Endothelial cell (in vitro differentiated cells): ENCODE data around the gene DAAM1. TPM values are rescaled to one million over a fixed set of nuclear protein-coding genes. Genes with fewer than 3 reads are reported as not detected.

Source experiments
- DNase-seq: peaks from one replicate; pipeline ENCODE4 v3.0.0; 2021; ENCODE audit warnings: low spot score
- H3K27ac Mint-ChIP-seq: one replicate; pipeline ENCODE4 v1.8.0; 2021; ENCODE audit warnings: mixed read lengths, inconsistent platforms; ENCODE audit not compliant: unreplicated experiment
- H3K27me3 Mint-ChIP-seq: one replicate; pipeline ENCODE4 v1.8.0; 2021; ENCODE audit warnings: mild to moderate bottlenecking, moderate library complexity, mixed read lengths, inconsistent platforms; ENCODE audit not compliant: unreplicated experiment
- H3K36me3 Mint-ChIP-seq: one replicate; pipeline ENCODE4 v1.8.0; 2021; ENCODE audit warnings: mild to moderate bottlenecking, low read depth, mixed read lengths, inconsistent platforms; ENCODE audit not compliant: unreplicated experiment
- H3K4me1 Mint-ChIP-seq: one replicate; pipeline ENCODE4 v1.8.0; 2021; ENCODE audit warnings: mild to moderate bottlenecking, mixed read lengths, inconsistent platforms; ENCODE audit not compliant: unreplicated experiment
- H3K4me3 Mint-ChIP-seq: one replicate; pipeline ENCODE4 v1.8.0; 2021; ENCODE audit warnings: mild to moderate bottlenecking, mixed read lengths, inconsistent platforms; ENCODE audit not compliant: unreplicated experiment
- H3K9me3 Mint-ChIP-seq: one replicate; pipeline ENCODE4 v1.8.0; 2021; ENCODE audit warnings: mixed read lengths, inconsistent platforms; ENCODE audit not compliant: unreplicated experiment
- CTCF ChIP-seq: fragments of 200-600 bp; sonication (generic); IDR thresholded peaks from one replicate; pipeline ENCODE4 v1.5.0; 2021; ENCODE audit warnings: antibody characterized with exemption; ENCODE audit not compliant: unreplicated experiment
- total RNA-seq: library from RNA; stranded (reverse); fragmentation: NEBNext Ultra II Directional; extraction: Animal tissue kit (Norgen Biotek cat#: 25700); gene quantifications from one replicate; pipeline ENCODE4 v1.2.1, GENCODE V29; 2021; ENCODE audit not compliant: unreplicated experiment

Gene DAAM1
- total RNA-seq, 1 donor from 2014 or later: 103 TPM

GRCh38 chr14:59262717-59263454 lies 74.4 kb downstream of the DAAM1 start:
- H3K27me3 Mint-ChIP-seq: peaks cover 4% of the 10 kb centered on the region
- H3K4me1 Mint-ChIP-seq: peaks cover 26% of the 10 kb centered on the region
- H3K9me3 Mint-ChIP-seq: no peaks in the 10 kb centered on the region
- H3K27ac Mint-ChIP-seq: peak overlapping the region; percentile 86
- H3K36me3 Mint-ChIP-seq: peaks cover 31% of the 10 kb centered on the region
- no peak overlapping the region for H3K4me3 Mint-ChIP-seq
- peak; percentile 62 for TF ChIP-seq CTCF
- peak; percentile 12 for DNase-seq

- H3K36me3 Mint-ChIP-seq: peaks cover 39% of the 10 kb centered on the region
- peaks cover 14% of the 10 kb centered on the region for H3K4me1 Mint-ChIP-seq
- H3K4me3 Mint-ChIP-seq: no peak overlapping the region
- no peaks in the 10 kb centered on the region for H3K9me3 Mint-ChIP-seq
- no peak for TF ChIP-seq CTCF
- no peak for DNase-seq
- H3K27me3 Mint-ChIP-seq: no peaks in the 10 kb centered on the region
- H3K27ac Mint-ChIP-seq: no peak overlapping the region
These were observed 77.3 kb downstream of the DAAM1 start for GRCh38 chr14:59265808-59266207.

- Mint-ChIP-seq H3K9me3 (no peaks in the 10 kb centered on the region), H3K4me3 (no peak overlapping the region), H3K27ac (no peak overlapping the region), H3K36me3 (peaks cover 39% of the 10 kb centered on the region), H3K27me3 (no peaks in the 10 kb centered on the region), H3K4me1 (peaks cover 14% of the 10 kb centered on the region)
- TF ChIP-seq CTCF: no peak
- DNase-seq: no peak
These were observed 78.6 kb downstream of the DAAM1 start for GRCh38 chr14:59267046-59267445.

- Mint-ChIP-seq H3K27ac (no peak overlapping the region), H3K4me1 (peaks cover 9% of the 10 kb centered on the region)
- no peak for TF ChIP-seq CTCF
These were observed 79.5 kb downstream of the DAAM1 start for GRCh38 chr14:59268011-59268410.

GRCh38 chr14:59268858-59269257 lies 80.4 kb downstream of the DAAM1 start:
- Mint-ChIP-seq H3K4me3 (no peak overlapping the region), H3K27me3 (no peaks in the 10 kb centered on the region), H3K4me1 (peaks cover 3% of the 10 kb centered on the region), H3K9me3 (no peaks in the 10 kb centered on the region), H3K36me3 (peaks cover 33% of the 10 kb centered on the region), H3K27ac (no peak overlapping the region)
- no peak for DNase-seq
- TF ChIP-seq CTCF: no peak

More at GRCh38 chr14:59268011-59268410, 79.5 kb downstream of the DAAM1 start:
- Mint-ChIP-seq H3K9me3 (no peaks in the 10 kb centered on the region), H3K4me3 (no peak overlapping the region), H3K27me3 (no peaks in the 10 kb centered on the region), H3K36me3 (peaks cover 39% of the 10 kb centered on the region)
- no peak for DNase-seq
